Large intestine (tissue), 3 donors: Measurements from ENCODE around the gene PRDM16. TPM values are rescaled to one million over a fixed set of nuclear protein-coding genes. Genes with fewer than 3 reads are reported as not detected.

ENCODE experiments used
- DNase-seq, 2 donors: peaks; one replicate each; pipeline versions ENCODE4 v3.0.0 to v3.0.0-alpha.2; 2013
- H3K27ac ChIP-seq: one replicate; pipeline ENCODE4 v1.5.1; 2013; ENCODE audit warnings: low read length
- H3K27me3 ChIP-seq: 2 replicates; pipeline ENCODE4 v1.6.1; 2013; ENCODE audit warnings: low read length; ENCODE audit not compliant: control insufficient read depth, insufficient read depth
- H3K36me3 ChIP-seq: 2 replicates; pipeline ENCODE4 v1.6.1; 2013; ENCODE audit warnings: low read length; ENCODE audit not compliant: control insufficient read depth, insufficient read depth
- H3K4me1 ChIP-seq: one replicate; pipeline ENCODE4 v1.6.1; 2013; ENCODE audit warnings: low read length; ENCODE audit not compliant: control insufficient read depth, insufficient read depth
- H3K4me3 ChIP-seq: one replicate; pipeline ENCODE4 v1.5.1; 2013; ENCODE audit warnings: low read length
- H3K9me3 ChIP-seq: one replicate; pipeline ENCODE4 v1.6.1; 2013; ENCODE audit warnings: mild to moderate bottlenecking, low read depth, low read length, moderate library complexity; ENCODE audit not compliant: control insufficient read depth
- WGBS: methylation state at CpG from one replicate; pipeline ENCODE4 v1.1.5; 2013; ENCODE audit warnings: low lambda C conversion rate; ENCODE audit not compliant: insufficient coverage; 5-methylcytosine and 5-hydroxymethylcytosine counted together
- polyA plus RNA-seq: library from polyadenylated mRNA; unstranded; fragments of 120-200 nt; gene quantifications from one replicate; pipeline ENCODE4 v1.2.1, GENCODE V29; 2013

PRDM16 gene
- polyA plus RNA-seq, 1 donor = 20.6 TPM

DNA sequence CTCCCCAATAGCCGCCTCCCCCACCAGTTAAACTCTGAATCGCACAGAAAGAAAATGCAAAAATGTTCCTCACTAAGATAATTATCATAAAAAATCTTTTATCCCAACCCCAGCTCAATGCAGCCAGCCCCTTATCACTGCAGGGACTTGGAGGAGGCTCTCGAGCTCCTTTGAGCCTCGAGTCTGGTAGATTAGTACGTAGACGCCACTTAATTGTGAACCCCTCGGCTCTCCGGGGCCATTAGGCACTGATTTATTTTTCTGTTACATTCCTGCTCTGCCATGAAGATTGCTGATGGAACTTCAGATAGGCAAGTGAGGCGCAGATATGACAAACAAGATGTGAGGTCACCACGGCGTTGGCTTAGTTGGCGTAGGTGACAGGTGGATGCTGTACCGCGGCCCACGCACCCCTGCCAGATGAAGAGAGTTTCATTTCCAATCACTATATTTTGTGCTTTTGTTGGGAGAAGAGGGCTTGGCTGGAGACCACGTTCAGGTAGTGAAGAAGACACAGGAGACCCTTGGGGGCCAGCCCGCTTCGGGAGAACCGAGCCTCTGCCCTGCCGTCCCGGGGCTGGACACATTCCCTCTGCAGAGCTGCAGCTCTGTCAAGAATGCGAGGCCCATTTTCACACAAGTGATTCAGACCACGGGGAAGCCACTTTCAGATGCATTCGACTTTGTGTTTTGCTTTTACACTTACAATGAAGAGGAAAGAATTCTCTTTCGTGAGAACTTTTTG lies 329.6 kb downstream of the PRDM16 start:
- no peaks in the 10 kb centered on the region for H3K9me3 ChIP-seq
- no peak overlapping the region for H3K4me3 ChIP-seq
- no peaks in the 10 kb centered on the region for H3K36me3 ChIP-seq
- H3K27me3 ChIP-seq = peaks cover 31% of the 10 kb centered on the region
- DNase-seq = no peak
- no peak overlapping the region for H3K27ac ChIP-seq
- no peaks in the 10 kb centered on the region for H3K4me1 ChIP-seq
- 86% methylated on average over 2 of the region's 25 CpGs for WGBS

DNA sequence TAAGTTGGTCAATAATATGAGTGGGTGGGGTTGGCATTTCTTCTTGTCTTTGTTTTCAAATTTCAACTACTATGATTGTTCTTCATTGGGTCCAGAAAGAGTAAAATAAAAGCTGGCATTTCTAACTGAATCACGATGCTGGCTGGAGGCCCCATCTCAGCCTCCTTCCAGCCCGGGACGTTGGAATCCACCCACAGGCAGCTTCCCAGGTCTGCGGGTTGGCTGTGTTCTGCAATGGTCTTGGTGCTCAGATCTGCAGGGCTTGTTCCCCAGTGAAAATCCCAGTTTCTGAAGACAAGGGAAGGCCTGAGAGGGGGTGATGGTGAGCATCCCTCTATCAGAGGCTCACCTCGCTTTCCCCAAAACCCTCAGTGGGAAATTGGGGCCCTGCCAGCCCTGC lies 330.7 kb downstream of the PRDM16 start:
- no peaks in the 10 kb centered on the region for H3K36me3 ChIP-seq
- no CpG with 5 or more reads among the region's 5 CpGs for WGBS
- no peak overlapping the region for H3K27ac ChIP-seq
- no peak overlapping the region for H3K4me3 ChIP-seq
- no peaks in the 10 kb centered on the region for H3K4me1 ChIP-seq
- H3K9me3 ChIP-seq = peaks cover 1% of the 10 kb centered on the region
- no peak for DNase-seq
- H3K27me3 ChIP-seq = peaks cover 21% of the 10 kb centered on the region

DNA sequence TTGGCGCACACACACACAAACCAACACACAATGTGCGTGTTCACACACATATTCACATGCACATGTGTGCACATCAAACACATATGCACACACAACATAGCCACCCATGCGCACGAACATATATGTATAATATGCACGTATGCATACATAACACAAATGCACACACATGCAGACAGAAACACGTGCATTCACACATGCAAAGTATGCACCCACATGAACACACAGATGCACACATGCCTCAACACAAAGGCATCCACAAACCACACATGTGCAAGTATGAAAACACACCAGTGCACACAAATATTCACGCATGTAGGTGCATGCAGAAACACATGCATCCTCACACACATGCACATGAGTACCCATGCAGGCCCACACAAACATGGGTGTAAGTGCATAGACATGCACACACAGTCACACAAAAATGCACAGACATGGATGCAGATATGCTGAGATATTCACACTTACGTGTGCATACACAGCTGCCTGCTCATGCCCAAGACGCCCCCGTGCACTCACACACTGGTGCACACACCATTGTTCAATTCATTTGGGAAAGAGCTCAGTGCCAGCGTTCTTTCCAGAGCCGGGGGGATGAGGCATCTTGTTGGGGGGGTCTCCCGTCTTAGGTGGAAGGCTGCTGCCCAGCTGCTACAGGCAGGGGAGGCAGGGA lies 332.7 kb downstream of the PRDM16 start:
- DNase-seq = no peak
- WGBS = no CpG with 5 or more reads among the region's 13 CpGs
- Histone ChIP-seq H3K27ac (no peak overlapping the region), H3K4me1 (peaks cover 3% of the 10 kb centered on the region), H3K27me3 (peaks cover 7% of the 10 kb centered on the region), H3K4me3 (no peak overlapping the region), H3K36me3 (no peaks in the 10 kb centered on the region), H3K9me3 (peaks cover 8% of the 10 kb centered on the region)

DNA sequence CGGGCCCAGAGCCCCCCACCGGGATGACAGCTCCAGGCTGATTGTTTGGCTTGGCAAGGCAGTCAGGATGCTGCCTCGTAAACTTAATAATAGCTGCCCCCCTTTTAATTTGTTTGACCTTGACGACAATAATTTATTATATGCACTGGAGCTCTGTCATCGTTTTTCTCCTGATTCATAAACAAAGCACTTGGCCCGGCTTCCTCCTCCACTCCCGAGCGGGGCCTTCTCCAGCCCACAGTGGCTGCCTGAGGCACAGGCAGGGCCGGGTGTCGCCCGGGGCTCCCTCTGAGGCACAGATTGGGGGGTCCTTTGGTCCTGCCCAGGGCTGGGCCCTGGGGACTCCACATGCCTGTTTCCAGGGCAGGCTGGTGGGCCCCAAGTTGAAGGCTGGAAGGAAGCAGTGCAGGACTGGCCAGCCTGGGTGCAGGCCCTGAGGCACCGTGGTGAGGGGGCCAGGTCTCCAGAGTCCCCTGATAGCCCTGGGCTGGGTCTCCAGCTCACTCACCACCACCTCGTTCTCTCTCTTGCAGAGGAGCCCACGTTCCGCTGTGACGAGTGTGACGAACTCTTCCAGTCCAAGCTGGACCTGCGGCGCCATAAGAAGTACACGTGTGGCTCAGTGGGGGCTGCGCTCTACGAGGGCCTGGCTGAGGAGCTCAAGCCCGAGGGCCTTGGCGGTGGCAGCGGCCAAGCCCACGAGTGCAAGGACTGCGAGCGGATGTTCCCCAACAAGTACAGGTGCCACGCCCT lies 333.4 kb downstream of the PRDM16 start:
- H3K27ac ChIP-seq = no peak overlapping the region
- H3K9me3 ChIP-seq = peaks cover 8% of the 10 kb centered on the region
- peaks cover 3% of the 10 kb centered on the region for H3K4me1 ChIP-seq
- no peak for DNase-seq
- peaks cover 6% of the 10 kb centered on the region for H3K27me3 ChIP-seq
- no peaks in the 10 kb centered on the region for H3K36me3 ChIP-seq
- no CpG with 5 or more reads among the region's 29 CpGs for WGBS
- no peak overlapping the region for H3K4me3 ChIP-seq

DNA sequence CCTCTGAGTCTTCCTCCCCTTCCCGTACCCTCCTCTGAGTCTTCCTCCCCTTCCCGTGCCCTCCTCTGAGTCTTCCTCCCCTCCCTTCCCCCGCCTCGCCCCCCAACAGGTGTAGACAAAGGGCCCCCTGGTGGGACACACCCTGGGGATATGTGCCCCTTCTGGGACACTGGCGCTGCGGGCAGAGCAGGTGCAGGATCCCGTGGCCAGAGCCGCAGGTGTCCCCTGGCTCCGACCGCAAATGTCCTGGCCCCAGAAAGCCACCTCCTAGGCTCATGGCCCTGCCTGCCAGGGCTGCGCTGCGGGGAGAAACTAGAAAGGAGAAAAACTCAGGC lies 334.0 kb downstream of the PRDM16 start:
- Histone ChIP-seq H3K4me3 (no peak overlapping the region), H3K36me3 (no peaks in the 10 kb centered on the region), H3K4me1 (peaks cover 3% of the 10 kb centered on the region), H3K27ac (no peak overlapping the region), H3K9me3 (peaks cover 8% of the 10 kb centered on the region), H3K27me3 (peaks cover 5% of the 10 kb centered on the region)
- no CpG with 5 or more reads among the region's 12 CpGs for WGBS
- DNase-seq = no peak

DNA sequence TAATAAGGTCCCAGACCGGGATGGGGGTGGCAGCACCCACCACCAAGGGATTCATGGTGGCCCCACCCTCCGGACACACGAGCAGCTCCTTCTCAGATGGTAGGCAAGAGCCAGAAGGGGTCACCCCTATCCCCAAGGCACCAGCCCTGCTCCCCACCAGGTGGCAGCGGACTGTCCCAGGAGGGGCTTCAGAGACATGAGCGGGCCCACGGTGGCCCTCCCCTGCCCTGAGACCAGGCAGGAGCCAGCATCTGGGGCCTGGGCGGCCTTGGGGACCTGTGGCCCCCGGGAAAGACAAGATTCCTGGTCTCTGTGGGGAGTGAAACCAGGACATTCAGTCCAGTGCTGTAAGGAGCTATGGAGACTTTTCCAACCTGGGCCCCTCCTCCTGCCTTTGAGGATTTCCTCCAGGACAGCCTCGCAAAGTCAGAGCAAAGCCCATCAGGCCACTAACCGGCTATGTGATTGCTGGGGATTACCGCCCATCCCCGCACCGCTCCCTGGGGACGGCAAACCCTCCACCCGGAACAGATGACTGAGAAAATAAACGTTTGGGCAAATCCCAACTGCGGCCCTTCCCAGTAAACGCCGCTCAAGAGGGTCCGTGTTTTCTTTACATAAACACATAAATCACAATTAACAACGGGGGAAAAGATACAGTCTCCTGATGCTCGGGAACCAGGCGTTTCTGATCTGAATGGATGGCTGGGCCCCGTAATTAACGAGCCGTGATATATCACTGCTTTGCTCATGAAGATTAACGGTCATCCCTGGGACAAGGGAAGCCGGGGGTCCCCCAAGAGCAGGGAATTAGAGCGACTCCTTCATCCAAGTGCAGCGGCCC lies 334.6 kb downstream of the PRDM16 start:
- no peak for DNase-seq
- H3K36me3 ChIP-seq = no peaks in the 10 kb centered on the region
- H3K27me3 ChIP-seq = peaks cover 6% of the 10 kb centered on the region
- peaks cover 8% of the 10 kb centered on the region for H3K9me3 ChIP-seq
- peaks cover 3% of the 10 kb centered on the region for H3K4me1 ChIP-seq
- no peak overlapping the region for H3K27ac ChIP-seq
- no CpG with 5 or more reads among the region's 30 CpGs for WGBS
- H3K4me3 ChIP-seq = no peak overlapping the region

DNA sequence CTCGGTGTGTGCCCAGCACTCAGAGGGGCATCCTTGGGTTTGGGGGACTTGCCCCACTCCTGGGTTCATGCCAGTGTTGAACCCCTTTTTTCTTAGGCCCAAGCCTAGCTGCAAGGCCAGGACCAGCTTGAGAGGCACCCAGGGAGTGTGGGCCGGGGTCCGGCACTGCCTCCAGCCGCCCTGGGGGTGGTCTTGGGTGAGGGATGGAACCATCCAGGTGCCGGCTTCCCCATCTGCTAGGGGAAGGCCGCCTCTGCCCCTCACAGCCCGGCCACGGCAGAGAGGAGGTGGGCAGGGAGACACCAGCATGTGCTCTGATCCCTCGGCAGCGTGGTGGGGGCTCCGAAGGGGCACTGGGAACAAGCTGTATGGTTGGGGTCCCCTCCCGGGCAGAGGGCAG lies 335.3 kb downstream of the PRDM16 start:
- H3K4me3 ChIP-seq = no peak overlapping the region
- H3K9me3 ChIP-seq = peaks cover 8% of the 10 kb centered on the region
- no peak for DNase-seq
- H3K4me1 ChIP-seq = peaks cover 3% of the 10 kb centered on the region
- H3K27ac ChIP-seq = no peak overlapping the region
- H3K27me3 ChIP-seq = peaks cover 2% of the 10 kb centered on the region
- no peaks in the 10 kb centered on the region for H3K36me3 ChIP-seq
- no CpG with 5 or more reads among the region's 12 CpGs for WGBS

DNA sequence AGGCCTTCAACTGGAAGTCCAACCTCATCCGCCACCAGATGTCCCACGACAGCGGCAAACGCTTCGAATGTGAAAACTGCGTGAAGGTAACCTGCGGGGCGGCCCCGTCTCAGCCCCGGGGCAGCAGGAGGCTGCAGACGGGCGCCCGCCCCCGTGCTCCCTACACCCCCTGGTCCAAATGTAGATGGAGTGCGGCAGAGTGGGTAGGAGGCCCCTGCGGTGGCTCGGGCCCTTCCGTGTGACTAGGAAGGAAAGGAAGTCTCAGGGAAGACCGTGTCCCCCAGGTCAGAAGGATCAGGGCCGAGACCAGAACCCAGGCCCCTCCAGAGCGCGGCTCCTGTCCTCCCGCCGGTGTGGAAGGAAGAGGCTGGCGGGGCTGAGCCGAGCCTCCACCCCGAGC lies 335.8 kb downstream of the PRDM16 start:
- Histone ChIP-seq H3K27me3 (peaks cover 2% of the 10 kb centered on the region), H3K36me3 (no peaks in the 10 kb centered on the region), H3K4me1 (peaks cover 3% of the 10 kb centered on the region), H3K27ac (no peak overlapping the region), H3K9me3 (peaks cover 8% of the 10 kb centered on the region), H3K4me3 (no peak overlapping the region)
- no peak for DNase-seq
- WGBS = no CpG with 5 or more reads among the region's 27 CpGs

DNA sequence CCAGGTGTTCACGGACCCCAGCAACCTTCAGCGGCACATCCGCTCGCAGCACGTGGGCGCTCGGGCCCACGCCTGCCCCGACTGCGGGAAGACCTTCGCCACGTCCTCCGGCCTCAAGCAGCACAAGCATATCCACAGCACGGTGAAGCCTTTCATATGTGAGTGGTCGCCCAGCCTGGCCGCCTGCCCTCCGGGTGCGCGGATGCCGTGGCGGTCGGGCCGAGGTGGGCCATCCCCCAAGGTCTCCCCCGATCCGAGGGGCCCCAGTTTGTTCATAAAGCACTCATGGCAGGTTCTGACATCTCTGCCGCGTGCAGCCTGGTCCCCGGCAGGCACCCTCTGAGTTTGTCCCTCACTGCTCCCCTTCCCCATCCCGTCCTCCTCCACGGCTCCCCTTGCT lies 336.5 kb downstream of the PRDM16 start:
- Histone ChIP-seq H3K4me3 (no peak overlapping the region), H3K9me3 (peaks cover 8% of the 10 kb centered on the region), H3K27ac (no peak overlapping the region), H3K4me1 (peaks cover 3% of the 10 kb centered on the region), H3K36me3 (no peaks in the 10 kb centered on the region), H3K27me3 (peaks cover 2% of the 10 kb centered on the region)
- no CpG with 5 or more reads among the region's 30 CpGs for WGBS
- DNase-seq = no peak
